Measurements from ENCODE around the gene CD320.

GRCh38 chr19:8342684-8343482 is 34.7 kb upstream of the CD320 start, which contains the start of gene KANK3:
- TF ChIP-seq, protein P1, sequence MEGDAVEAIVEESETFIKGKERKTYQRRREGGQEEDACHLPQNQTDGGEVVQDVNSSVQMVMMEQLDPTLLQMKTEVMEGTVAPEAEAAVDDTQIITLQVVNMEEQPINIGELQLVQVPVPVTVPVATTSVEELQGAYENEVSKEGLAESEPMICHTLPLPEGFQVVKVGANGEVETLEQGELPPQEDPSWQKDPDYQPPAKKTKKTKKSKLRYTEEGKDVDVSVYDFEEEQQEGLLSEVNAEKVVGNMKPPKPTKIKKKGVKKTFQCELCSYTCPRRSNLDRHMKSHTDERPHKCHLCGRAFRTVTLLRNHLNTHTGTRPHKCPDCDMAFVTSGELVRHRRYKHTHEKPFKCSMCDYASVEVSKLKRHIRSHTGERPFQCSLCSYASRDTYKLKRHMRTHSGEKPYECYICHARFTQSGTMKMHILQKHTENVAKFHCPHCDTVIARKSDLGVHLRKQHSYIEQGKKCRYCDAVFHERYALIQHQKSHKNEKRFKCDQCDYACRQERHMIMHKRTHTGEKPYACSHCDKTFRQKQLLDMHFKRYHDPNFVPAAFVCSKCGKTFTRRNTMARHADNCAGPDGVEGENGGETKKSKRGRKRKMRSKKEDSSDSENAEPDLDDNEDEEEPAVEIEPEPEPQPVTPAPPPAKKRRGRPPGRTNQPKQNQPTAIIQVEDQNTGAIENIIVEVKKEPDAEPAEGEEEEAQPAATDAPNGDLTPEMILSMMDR (IDR thresholded peaks at IDR 0.05) = no peak
- TF ChIP-seq POLR2A (IDR thresholded peaks at IDR 0.05) = no peak

Measured in lower leg skin (tissue), 3 donors.